Skeletal muscle satellite cell (primary cell): Measurements from ENCODE around the gene SCARB1.

Source experiments
- H3K27me3 ChIP-seq: 2 replicates; pipeline ENCODE4 v1.7.0; 2013; ENCODE audit warnings: low read length; ENCODE audit not compliant: control insufficient read depth, insufficient read depth
- H3K36me3 ChIP-seq: 2 replicates; pipeline ENCODE4 v1.7.0; 2013; ENCODE audit warnings: mild to moderate bottlenecking, control low read depth, low read length; ENCODE audit not compliant: insufficient read depth
- H3K4me1 ChIP-seq: 2 replicates; pipeline ENCODE4 v1.7.0; 2013; ENCODE audit warnings: low read length; ENCODE audit not compliant: control insufficient read depth, insufficient read depth
- H3K4me2 ChIP-seq: 2 replicates; pipeline ENCODE4 v1.7.0; 2013; ENCODE audit warnings: mild to moderate bottlenecking, low read length
- H3K4me3 ChIP-seq: 2 replicates; pipeline ENCODE4 v1.7.0; 2013; ENCODE audit warnings: low read length
- H3K9ac ChIP-seq: 2 replicates; pipeline ENCODE4 v1.7.0; 2013; ENCODE audit warnings: mild to moderate bottlenecking, low read depth, low read length, moderate library complexity
- H3K9me3 ChIP-seq: replicated peaks from 2 replicates; pipeline ENCODE4 v1.7.0; 2013; ENCODE audit warnings: mild to moderate bottlenecking, control low read depth, low read length

SCARB1 gene

DNA sequence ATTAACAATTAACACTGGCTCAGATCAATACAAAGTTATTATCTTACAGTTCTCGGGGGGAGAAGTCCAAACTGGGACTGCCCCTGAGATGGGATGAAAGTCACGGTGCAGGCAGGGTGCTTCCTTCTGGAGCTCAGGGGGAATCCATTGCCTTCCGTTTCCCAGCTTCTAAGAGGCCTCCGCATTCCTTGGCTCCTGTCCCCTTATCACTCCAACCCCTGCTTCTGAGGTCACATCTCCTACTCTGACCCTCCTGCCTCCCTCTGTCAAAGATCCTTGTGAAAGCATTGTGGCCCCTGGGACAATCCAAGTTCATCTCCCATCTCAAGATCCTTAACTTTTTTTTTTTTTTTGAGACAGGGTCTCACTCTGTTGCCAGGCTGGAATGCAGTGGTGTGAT, 30.8 kb downstream of the SCARB1 start:
- H3K36me3 ChIP-seq, result no peaks in the 10 kb centered on the region
- H3K9me3 ChIP-seq, result peaks cover 6% of the 10 kb centered on the region
- no peak overlapping the region for H3K9ac ChIP-seq
- no peak overlapping the region for H3K4me2 ChIP-seq
- no peak overlapping the region for H3K4me3 ChIP-seq
- H3K4me1 ChIP-seq, result peaks cover 19% of the 10 kb centered on the region
- no peaks in the 10 kb centered on the region for H3K27me3 ChIP-seq

- no peak overlapping the region for H3K4me2 ChIP-seq
- H3K36me3 ChIP-seq, result no peaks in the 10 kb centered on the region
- H3K4me1 ChIP-seq, result peaks cover 16% of the 10 kb centered on the region
- no peak overlapping the region for H3K9ac ChIP-seq
- peaks cover 6% of the 10 kb centered on the region for H3K9me3 ChIP-seq
- H3K27me3 ChIP-seq, result no peaks in the 10 kb centered on the region
- H3K4me3 ChIP-seq, result no peak overlapping the region
These were observed 32.1 kb downstream of the SCARB1 start for GRCh38 chr12:124831590-124831989.

DNA sequence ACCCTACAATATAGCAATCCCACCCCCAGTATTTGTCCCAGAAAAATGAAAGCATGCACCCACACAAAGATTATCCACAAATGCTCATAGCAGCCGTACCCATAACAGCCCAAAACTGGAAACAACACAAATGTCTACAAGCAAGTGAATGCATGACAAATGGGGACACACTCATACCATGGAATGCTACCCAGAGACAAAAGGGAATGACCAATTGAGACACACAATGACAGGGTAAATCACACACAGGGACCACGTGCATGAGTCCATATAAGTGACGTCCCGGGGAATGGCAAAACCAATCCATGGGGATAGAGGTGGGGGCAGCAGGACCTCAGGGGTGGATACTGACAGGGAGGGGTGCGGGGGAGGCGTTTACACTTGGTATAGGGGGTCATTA, 33.4 kb downstream of the SCARB1 start:
- no peak overlapping the region for H3K4me2 ChIP-seq
- no peaks in the 10 kb centered on the region for H3K36me3 ChIP-seq
- H3K9me3 ChIP-seq, result peaks cover 6% of the 10 kb centered on the region
- no peak overlapping the region for H3K9ac ChIP-seq
- H3K4me3 ChIP-seq, result no peak overlapping the region
- H3K27me3 ChIP-seq, result no peaks in the 10 kb centered on the region
- H3K4me1 ChIP-seq, result peaks cover 16% of the 10 kb centered on the region

DNA sequence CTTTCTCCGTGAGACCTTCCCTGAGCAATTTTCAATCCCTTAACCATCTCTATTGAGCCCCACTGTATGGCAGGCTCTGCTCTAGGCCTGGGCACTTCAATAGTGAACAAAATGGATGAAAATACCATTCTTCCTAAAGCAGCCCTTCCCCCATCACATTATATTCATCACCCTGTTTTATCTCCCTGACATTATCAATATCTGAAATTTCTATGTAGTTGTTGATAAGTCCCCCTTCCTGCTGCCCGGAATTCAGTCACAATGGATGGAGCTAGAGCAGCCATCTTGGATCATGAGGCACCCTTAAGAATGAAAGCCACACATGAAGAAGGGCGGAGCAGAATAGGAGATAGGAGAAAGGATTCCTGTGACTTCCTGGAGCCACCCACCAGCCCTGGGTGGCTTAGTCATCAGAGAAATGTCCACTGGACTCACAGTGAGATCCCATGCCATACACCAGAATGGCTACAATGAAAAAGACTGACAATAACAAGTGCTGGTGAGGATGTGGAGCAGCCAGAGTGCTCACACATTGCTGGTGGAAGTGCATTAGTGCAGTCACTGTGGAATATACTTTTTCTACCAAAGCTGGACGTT, 33.9 kb downstream of the SCARB1 start:
- peaks cover 16% of the 10 kb centered on the region for H3K4me1 ChIP-seq
- peaks cover 6% of the 10 kb centered on the region for H3K9me3 ChIP-seq
- no peak overlapping the region for H3K9ac ChIP-seq
- no peak overlapping the region for H3K4me2 ChIP-seq
- H3K36me3 ChIP-seq, result no peaks in the 10 kb centered on the region
- no peak overlapping the region for H3K4me3 ChIP-seq
- no peaks in the 10 kb centered on the region for H3K27me3 ChIP-seq

DNA sequence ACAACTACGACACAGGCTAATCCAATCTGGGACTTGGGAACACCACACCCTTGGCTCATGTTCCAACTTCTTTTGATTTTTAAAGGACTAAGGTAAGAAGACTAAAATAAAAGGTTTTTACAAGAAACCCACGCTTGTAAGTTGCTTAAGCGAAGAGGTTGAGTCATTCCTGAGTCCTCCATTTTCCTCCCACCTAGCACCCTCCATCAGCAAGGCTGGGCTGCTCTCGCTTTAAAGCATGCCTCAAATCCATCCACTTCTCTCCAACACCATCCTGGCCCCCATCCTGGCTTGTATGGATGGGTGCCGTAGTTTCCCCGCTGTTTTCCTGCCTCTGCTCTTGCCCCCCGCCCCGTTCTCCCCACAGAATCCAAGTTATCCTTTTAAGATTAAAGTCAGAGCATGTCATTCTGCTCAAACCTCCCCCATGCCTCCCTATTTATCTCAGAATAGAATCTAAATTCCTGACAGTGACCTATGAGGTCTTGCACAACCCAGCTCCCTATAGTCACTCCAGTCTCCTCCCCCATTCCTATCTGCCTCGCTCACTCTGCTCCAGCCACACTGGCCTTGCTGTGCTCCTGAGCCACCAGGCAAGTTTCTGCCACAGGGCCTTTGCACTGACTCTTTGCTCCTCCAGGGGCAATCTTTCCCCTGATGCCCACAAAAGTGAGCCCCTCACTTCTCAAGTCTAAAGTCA, 34.5 kb downstream of the SCARB1 start:
- Histone ChIP-seq H3K4me2 (peak overlapping the region; percentile 55), H3K9ac (peak overlapping the region; percentile 13), H3K4me1 (peaks cover 16% of the 10 kb centered on the region), H3K27me3 (no peaks in the 10 kb centered on the region), H3K4me3 (no peak overlapping the region), H3K9me3 (peaks cover 6% of the 10 kb centered on the region), H3K36me3 (no peaks in the 10 kb centered on the region)

DNA sequence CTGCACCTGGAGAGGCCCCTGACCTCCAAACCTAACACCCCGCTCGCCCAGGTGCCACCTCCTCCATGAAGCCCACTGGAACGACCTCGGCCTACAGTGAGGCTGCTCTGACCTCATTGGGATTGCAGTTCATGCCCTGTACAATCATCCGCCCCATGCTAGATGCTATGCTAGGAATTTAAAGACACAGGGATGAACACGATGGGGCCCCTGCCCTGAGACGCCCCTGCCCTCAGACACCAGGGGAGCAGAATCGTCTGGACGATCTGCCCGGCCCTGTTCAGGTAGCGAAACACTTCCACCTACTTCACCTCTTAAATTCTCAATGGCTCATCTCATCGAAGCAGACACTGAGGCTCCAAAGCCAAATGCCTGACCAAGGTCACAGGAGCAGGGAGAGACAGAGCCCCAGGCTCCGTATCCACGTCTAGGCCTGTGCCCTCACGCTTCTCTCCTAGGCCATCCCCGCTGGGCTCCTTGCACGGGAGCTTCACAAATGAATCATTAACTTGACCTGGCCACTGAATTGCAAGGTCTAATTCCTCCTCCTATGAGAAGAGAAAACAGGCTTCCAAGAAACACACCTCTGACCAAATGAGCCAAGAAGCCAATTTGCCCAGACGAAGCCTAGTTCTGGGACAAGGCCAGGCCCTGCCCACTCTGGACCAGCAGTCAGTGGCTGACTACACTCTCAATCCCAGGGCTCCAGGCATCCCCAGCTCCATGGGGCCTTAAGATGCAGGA, 35.2 kb downstream of the SCARB1 start:
- H3K9me3 ChIP-seq, result peaks cover 6% of the 10 kb centered on the region
- no peaks in the 10 kb centered on the region for H3K36me3 ChIP-seq
- peaks cover 11% of the 10 kb centered on the region for H3K4me1 ChIP-seq
- peak overlapping the region; percentile 13 for H3K9ac ChIP-seq
- peak overlapping the region; percentile 55 for H3K4me2 ChIP-seq
- no peak overlapping the region for H3K4me3 ChIP-seq
- no peaks in the 10 kb centered on the region for H3K27me3 ChIP-seq

DNA sequence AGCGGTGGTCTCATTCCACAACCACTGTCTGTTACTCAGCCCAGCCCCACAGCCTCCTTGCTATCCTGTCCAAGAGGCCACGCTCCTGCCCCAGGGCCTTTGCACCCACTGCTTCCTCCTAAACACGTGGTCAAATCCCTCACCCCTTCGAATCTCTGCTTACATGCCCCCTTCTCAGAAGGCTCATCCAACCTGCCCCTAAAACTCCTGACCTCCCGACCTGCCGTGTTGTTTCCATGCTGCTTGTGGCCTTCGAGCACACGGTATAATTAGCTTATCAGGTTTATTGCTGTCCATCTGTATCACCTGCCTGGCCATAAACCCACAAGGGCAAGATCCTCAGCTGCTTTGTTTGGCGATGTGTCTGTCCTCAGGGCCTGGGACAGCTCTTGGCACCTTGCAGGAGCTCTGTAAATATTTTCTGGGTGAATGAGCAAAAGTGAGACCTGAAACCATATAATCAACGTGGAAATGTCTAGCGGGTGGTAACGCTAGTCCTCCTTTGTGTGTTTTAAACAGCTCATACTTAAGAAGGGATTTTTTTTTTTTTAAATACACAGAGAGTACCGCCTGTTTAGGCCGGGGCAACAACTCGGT, 36.0 kb downstream of the SCARB1 start:
- H3K9me3 ChIP-seq, result peaks cover 6% of the 10 kb centered on the region
- H3K27me3 ChIP-seq, result no peaks in the 10 kb centered on the region
- H3K36me3 ChIP-seq, result no peaks in the 10 kb centered on the region
- H3K4me2 ChIP-seq, result no peak overlapping the region
- no peak overlapping the region for H3K9ac ChIP-seq
- no peak overlapping the region for H3K4me3 ChIP-seq
- H3K4me1 ChIP-seq, result peaks cover 11% of the 10 kb centered on the region

- H3K4me1 ChIP-seq, result peaks cover 10% of the 10 kb centered on the region
- no peak overlapping the region for H3K9ac ChIP-seq
- no peaks in the 10 kb centered on the region for H3K27me3 ChIP-seq
- no peaks in the 10 kb centered on the region for H3K9me3 ChIP-seq
- H3K4me2 ChIP-seq, result no peak overlapping the region
- H3K4me3 ChIP-seq, result no peak overlapping the region
- no peaks in the 10 kb centered on the region for H3K36me3 ChIP-seq
These were observed 39.5 kb downstream of the SCARB1 start for GRCh38 chr12:124824195-124824594.

DNA sequence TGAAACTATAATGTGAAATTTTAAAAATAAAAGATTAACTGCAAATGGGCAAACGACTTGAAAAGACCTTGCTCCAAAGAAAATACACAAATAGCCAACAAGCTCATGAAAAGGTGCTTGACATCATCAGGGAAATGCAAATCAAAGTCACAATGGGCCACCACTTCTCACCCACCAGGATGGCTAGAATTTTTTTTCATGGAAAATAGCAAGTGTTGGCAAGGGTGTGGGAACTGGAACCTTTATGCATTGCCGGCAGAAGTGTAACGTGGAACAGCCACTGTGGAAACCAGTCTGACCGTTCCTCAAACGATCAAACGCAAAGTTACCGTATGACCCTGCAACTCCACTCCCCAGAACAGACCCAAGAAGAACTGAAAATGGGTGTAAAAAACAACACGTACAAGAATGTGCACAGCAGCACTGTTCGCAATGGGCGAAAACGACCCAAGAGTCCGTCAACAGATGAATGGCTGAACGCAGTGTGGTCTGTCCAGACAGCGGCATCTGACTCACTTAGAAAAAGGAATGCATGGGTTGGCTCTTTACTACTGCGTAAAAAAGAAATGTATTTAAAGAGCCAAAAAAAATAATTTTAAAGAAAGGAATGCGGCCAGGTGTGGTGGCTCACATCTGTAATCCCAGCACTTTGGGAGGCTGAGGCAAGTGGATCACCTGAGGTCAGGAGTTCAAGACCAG, 40.2 kb downstream of the SCARB1 start:
- Histone ChIP-seq H3K9me3 (no peaks in the 10 kb centered on the region), H3K36me3 (no peaks in the 10 kb centered on the region), H3K4me3 (no peak overlapping the region), H3K4me1 (peaks cover 3% of the 10 kb centered on the region), H3K9ac (no peak overlapping the region), H3K4me2 (no peak overlapping the region), H3K27me3 (no peaks in the 10 kb centered on the region)

DNA sequence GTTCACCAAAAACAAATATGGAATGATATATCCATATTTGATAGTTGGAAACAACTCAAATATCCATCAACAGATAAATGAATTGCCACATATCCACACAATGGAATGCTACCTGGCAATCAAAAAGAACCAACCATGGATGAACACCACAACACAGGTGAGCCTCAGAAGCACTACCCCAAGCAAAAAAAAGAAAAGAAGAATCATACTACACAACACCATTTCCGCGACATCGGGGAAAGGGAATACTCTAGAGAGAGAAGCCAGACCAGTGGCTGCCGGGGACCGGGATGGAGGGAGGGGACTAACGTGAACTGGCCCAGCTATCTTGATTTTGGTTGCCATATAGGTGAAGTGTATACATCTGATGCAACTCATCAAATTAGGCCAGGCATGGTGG, 41.4 kb downstream of the SCARB1 start:
- no peaks in the 10 kb centered on the region for H3K4me1 ChIP-seq
- H3K4me3 ChIP-seq, result no peak overlapping the region
- no peaks in the 10 kb centered on the region for H3K9me3 ChIP-seq
- no peak overlapping the region for H3K9ac ChIP-seq
- H3K36me3 ChIP-seq, result no peaks in the 10 kb centered on the region
- H3K27me3 ChIP-seq, result no peaks in the 10 kb centered on the region
- H3K4me2 ChIP-seq, result no peak overlapping the region
